ENCODE results near the gene HS1BP3.

The HS1BP3 gene

DNA sequence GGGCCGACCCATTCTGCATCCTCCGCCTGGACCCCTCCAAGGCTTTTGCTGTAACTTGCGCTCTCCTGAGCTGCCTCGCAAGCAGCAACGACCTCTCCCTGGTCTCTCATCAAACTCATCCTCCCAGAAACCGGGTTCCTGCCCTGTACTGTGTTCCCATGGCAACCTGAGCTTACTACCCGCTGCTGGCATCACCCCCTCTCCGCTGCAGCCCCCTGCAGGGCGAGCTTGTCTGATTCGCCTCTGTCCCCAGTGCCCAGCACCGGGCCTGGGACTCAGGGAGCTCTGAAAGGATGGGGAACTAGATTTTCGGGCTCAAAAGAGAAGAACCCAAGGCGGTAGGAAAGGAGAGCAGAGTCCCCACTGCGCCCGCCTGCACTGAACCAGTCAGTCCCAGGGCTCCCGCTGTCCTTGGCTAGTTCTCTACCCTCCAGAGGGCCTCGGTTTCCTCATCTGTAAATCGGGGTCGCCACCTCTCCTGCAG is 463 bp downstream of the HS1BP3 start:
- Histone ChIP-seq H3K27ac (ENCODE audit: low read depth, low read length) (no peak overlapping the region), H2AFZ (ENCODE audit: low read depth, low read length, severe bottlenecking) (peak overlapping the region; percentile 97), H3K9me3 (ENCODE audit: insufficient read depth, low read length) (no peaks in the 10 kb centered on the region), H3K36me3 (ENCODE audit: low read length) (no peaks in the 10 kb centered on the region), H3K9me2 (replicated peaks; ENCODE audit: insufficient read depth, low read length) (no peaks in the 10 kb centered on the region), H3K27me3 (ENCODE audit: low read length) (no peaks in the 10 kb centered on the region), H3K79me2 (ENCODE audit: insufficient read depth, low read length) (no peaks in the 10 kb centered on the region), H3K4me2 (ENCODE audit: low read depth, low read length, poor library complexity, severe bottlenecking) (peak overlapping the region; percentile 93), H3F3A (ENCODE audit: insufficient read depth) (no peaks in the 10 kb centered on the region), H4K20me1 (ENCODE audit: low read depth, low read length) (no peaks in the 10 kb centered on the region), H3K9ac (ENCODE audit: low read length) (peak overlapping the region; percentile 79), H3K4me3 (ENCODE audit: insufficient read depth, low read length, poor library complexity, severe bottlenecking) (peak overlapping the region; percentile 94)
- TF ChIP-seq, protein P1, sequence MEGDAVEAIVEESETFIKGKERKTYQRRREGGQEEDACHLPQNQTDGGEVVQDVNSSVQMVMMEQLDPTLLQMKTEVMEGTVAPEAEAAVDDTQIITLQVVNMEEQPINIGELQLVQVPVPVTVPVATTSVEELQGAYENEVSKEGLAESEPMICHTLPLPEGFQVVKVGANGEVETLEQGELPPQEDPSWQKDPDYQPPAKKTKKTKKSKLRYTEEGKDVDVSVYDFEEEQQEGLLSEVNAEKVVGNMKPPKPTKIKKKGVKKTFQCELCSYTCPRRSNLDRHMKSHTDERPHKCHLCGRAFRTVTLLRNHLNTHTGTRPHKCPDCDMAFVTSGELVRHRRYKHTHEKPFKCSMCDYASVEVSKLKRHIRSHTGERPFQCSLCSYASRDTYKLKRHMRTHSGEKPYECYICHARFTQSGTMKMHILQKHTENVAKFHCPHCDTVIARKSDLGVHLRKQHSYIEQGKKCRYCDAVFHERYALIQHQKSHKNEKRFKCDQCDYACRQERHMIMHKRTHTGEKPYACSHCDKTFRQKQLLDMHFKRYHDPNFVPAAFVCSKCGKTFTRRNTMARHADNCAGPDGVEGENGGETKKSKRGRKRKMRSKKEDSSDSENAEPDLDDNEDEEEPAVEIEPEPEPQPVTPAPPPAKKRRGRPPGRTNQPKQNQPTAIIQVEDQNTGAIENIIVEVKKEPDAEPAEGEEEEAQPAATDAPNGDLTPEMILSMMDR (IDR thresholded peaks at IDR 0.05; ENCODE audit: insufficient read depth, low read length, poor library complexity, severe bottlenecking), result no peak
- no peak for TF ChIP-seq EZH2phosphoT487 (conservative IDR thresholded peaks at IDR 0.05; ENCODE audit: low read length)

DNA sequence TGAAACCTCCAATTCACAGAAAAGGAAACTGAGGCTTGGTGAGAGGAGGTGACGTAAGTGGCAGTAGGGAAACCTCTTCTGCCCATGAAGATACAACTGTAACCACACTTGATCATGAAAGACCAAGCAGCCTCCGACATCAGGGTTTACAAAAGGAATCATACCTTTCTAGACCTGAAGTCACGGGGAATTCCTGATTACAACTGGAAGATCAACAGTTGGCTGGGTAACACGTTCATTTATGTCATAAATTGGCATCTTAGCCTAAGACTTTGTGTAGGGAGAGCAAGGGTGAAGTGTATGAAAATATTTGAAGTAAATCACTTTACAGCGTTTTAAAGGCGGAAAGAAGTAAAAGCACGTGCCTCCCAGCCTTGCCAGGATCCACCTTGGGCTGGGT is 922 bp downstream of the HS1BP3 start:
- no peaks in the 10 kb centered on the region for H4K20me1 ChIP-seq (ENCODE audit: low read depth, low read length)
- TF ChIP-seq, protein P1 (IDR thresholded peaks at IDR 0.05; ENCODE audit: insufficient read depth, low read length, poor library complexity, severe bottlenecking), result no peak
- TF ChIP-seq EZH2phosphoT487 (conservative IDR thresholded peaks at IDR 0.05; ENCODE audit: low read length), result no peak
- no peaks in the 10 kb centered on the region for H3K79me2 ChIP-seq (ENCODE audit: insufficient read depth, low read length)
- no peaks in the 10 kb centered on the region for H3K9me2 ChIP-seq (replicated peaks; ENCODE audit: insufficient read depth, low read length)
- no peak overlapping the region for H2AFZ ChIP-seq (ENCODE audit: low read depth, low read length, severe bottlenecking)
- H3K4me3 ChIP-seq (ENCODE audit: insufficient read depth, low read length, poor library complexity, severe bottlenecking), result peak overlapping the region; percentile 94
- H3K27ac ChIP-seq (ENCODE audit: low read depth, low read length), result no peak overlapping the region
- no peaks in the 10 kb centered on the region for H3K36me3 ChIP-seq (ENCODE audit: low read length)
- H3K27me3 ChIP-seq (ENCODE audit: low read length), result no peaks in the 10 kb centered on the region
- H3K9ac ChIP-seq (ENCODE audit: low read length), result peak overlapping the region; percentile 79
- H3F3A ChIP-seq (ENCODE audit: insufficient read depth), result no peaks in the 10 kb centered on the region
- no peaks in the 10 kb centered on the region for H3K9me3 ChIP-seq (ENCODE audit: insufficient read depth, low read length)
- peak overlapping the region; percentile 93 for H3K4me2 ChIP-seq (ENCODE audit: low read depth, low read length, poor library complexity, severe bottlenecking)

DNA sequence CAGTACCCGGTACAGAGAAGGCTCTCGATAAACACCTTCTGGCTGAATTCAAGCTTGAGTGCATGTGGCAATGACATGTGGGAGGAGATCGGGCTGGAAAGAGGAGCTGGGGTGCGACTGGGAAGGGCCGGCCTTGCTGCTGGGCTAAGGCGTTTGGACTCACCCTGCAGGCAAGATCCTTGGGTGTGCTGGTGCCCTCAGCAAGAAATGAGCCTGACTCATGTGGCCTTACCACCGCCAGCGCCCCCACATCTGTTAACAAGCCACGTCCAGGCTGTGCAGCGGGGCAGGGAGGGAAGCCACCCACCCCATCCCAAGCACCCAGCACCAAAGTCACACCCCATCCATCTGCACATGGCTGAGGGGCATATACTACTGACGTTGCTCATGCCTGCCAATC is 1.3 kb downstream of the HS1BP3 start:
- Histone ChIP-seq H4K20me1 (ENCODE audit: low read depth, low read length) (no peaks in the 10 kb centered on the region), H3K9me2 (replicated peaks; ENCODE audit: insufficient read depth, low read length) (no peaks in the 10 kb centered on the region), H3K36me3 (ENCODE audit: low read length) (no peaks in the 10 kb centered on the region), H3K9ac (ENCODE audit: low read length) (no peak overlapping the region), H3F3A (ENCODE audit: insufficient read depth) (no peaks in the 10 kb centered on the region), H3K79me2 (ENCODE audit: insufficient read depth, low read length) (no peaks in the 10 kb centered on the region), H3K4me3 (ENCODE audit: insufficient read depth, low read length, poor library complexity, severe bottlenecking) (no peak overlapping the region), H2AFZ (ENCODE audit: low read depth, low read length, severe bottlenecking) (no peak overlapping the region), H3K27ac (ENCODE audit: low read depth, low read length) (no peak overlapping the region), H3K4me2 (ENCODE audit: low read depth, low read length, poor library complexity, severe bottlenecking) (no peak overlapping the region), H3K27me3 (ENCODE audit: low read length) (no peaks in the 10 kb centered on the region), H3K9me3 (ENCODE audit: insufficient read depth, low read length) (no peaks in the 10 kb centered on the region)
- TF ChIP-seq, protein P1 (IDR thresholded peaks at IDR 0.05; ENCODE audit: insufficient read depth, low read length, poor library complexity, severe bottlenecking), result no peak
- TF ChIP-seq EZH2phosphoT487 (conservative IDR thresholded peaks at IDR 0.05; ENCODE audit: low read length), result no peak
